ENCODE data around the gene MED27.

DNA sequence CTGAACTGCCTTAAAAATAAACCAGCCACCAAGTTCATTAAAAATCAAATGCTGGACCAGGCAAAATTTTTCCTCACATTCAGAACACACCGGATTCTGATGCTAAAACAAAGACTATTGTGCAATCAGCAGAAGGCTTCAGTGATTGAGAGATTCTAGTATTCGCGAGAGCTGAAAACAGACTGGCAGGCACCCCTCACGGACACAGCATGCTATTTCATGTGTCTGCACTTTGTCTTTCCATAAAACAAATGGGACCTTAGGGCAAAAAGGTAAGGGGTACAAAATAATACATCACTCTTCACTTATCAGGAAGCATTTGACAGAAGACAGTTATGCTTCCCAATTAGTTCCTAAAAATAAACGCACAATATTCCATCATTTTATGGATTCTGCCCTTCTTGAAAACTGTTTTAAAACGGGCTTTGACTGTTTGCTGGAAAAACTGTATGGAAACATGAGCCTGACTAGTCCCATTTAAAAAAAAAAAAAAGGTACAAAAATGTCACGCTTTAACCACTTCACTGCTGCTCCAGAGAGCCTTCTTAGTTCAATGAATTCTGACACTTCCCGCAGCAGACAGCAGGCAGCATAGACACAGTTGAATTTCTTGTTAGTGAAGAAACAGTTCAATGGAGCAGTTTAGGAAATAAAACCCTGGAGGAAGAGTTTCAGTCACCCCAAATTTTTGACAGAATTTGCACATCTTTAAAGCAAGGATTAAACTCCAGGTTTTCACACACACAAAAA lies 99.2 kb downstream of the MED27 start:
- TF ChIP-seq CTCF (IDR thresholded peaks at IDR 0.05) = no peak
- TF ChIP-seq EP300 (IDR thresholded peaks at IDR 0.05) = no peak
- TF ChIP-seq POLR2A (IDR thresholded peaks at IDR 0.05) = no peak

Measured in sigmoid colon (tissue), 4 donors.